GM12878 (cell line): ENCODE measurements around the gene SMG5. TPM values are rescaled to one million over a fixed set of nuclear protein-coding genes. Genes with fewer than 3 reads are reported as not detected.
A peak's percentile ranks its signal among the peaks of the same experiment; 100 is the strongest.

Experiments used
- ATF7 ChIP-seq: fragments of 450-650 bp; IDR thresholded peaks from 2 replicates; pipeline ENCODE4 v1.6.1; 2016; ENCODE audit warnings: low read depth, mild to moderate bottlenecking
- BMI1 ChIP-seq: fragments of 450-650 bp; IDR thresholded peaks from 2 replicates; pipeline ENCODE4 v1.6.1; 2016; ENCODE audit warnings: mild to moderate bottlenecking, moderate library complexity, borderline replicate concordance
- BRCA1 ChIP-seq: IDR thresholded peaks from 2 replicates; pipeline ENCODE4 v1.6.1; 2011; ENCODE audit warnings: low read depth, low read length, improper control_type of control experiment
- CEBPB ChIP-seq, 2 experiments: fragments of 150-350 bp in 1 of 2; IDR thresholded peaks; 2 replicates each; pipeline ENCODE4 v1.6.1; 2012 to 2014; ENCODE audit warnings: low read depth in 2 of 2, low read length in 2 of 2, borderline replicate concordance in 1 of 2, inconsistent platforms in 1 of 2
- DPF2 ChIP-seq: fragments of 450-650 bp; IDR thresholded peaks from 2 replicates; pipeline ENCODE4 v1.6.1; 2017; ENCODE audit warnings: mild to moderate bottlenecking
- EP300 ChIP-seq, 2 experiments: fragments of 150-350 bp in 1 of 2; IDR thresholded peaks; 2 replicates each; pipeline ENCODE4 v1.6.1; 2011 to 2012; ENCODE audit warnings: low read depth in 2 of 2, low read length in 2 of 2, borderline replicate concordance in 1 of 2, improper control_type of control experiment in 1 of 2, inconsistent platforms in 1 of 2; ENCODE audit not compliant: control insufficient read depth in 1 of 2
- GATAD2B ChIP-seq: fragments of 450-650 bp; conservative IDR thresholded peaks from 2 replicates; pipeline ENCODE4 v1.6.1; 2017; ENCODE audit warnings: low read depth, mild to moderate bottlenecking, moderate library complexity
- IRF4 ChIP-seq: IDR thresholded peaks from 2 replicates; pipeline ENCODE4 v1.6.1; 2011; ENCODE audit warnings: low read depth, low read length
- JUND ChIP-seq: IDR thresholded peaks from 2 replicates; pipeline ENCODE4 v1.6.1; 2012; ENCODE audit warnings: low read depth, mild to moderate bottlenecking, low read length, improper control_type of control experiment, moderate library complexity
- KDM1A ChIP-seq: fragments of 200-600 bp; sonication (generic); IDR thresholded peaks from 2 replicates; pipeline ENCODE4 v1.6.1; 2016; ENCODE audit warnings: borderline replicate concordance
- MEF2B ChIP-seq: fragments of 450-650 bp; IDR thresholded peaks from 2 replicates; pipeline ENCODE4 v1.6.1; 2018; ENCODE audit warnings: mild to moderate bottlenecking, moderate library complexity; ENCODE audit not compliant: partially characterized antibody, poor library complexity, severe bottlenecking
- NR2F1 ChIP-seq: fragments of 450-650 bp; conservative IDR thresholded peaks from 2 replicates; pipeline ENCODE4 v1.6.1; 2017; ENCODE audit warnings: mild to moderate bottlenecking
- POLR2A ChIP-seq: IDR thresholded peaks from 2 replicates; pipeline ENCODE4 v1.6.1; 2011; ENCODE audit warnings: low read depth, mild to moderate bottlenecking, low read length
- RAD21 ChIP-seq: IDR thresholded peaks from 2 replicates; pipeline ENCODE4 v1.6.1; 2011; ENCODE audit warnings: mild to moderate bottlenecking, low read depth, low read length, moderate library complexity; ENCODE audit not compliant: insufficient read depth
- SIX5 ChIP-seq: IDR thresholded peaks from 2 replicates; pipeline ENCODE4 v1.6.1; 2011; ENCODE audit warnings: mild to moderate bottlenecking, low read depth, low read length, moderate library complexity; ENCODE audit not compliant: severe bottlenecking
- SMAD1 ChIP-seq: fragments of 450-650 bp; IDR thresholded peaks from 2 replicates; pipeline ENCODE4 v1.6.1; 2018; ENCODE audit warnings: mild to moderate bottlenecking, low read depth; ENCODE audit not compliant: partially characterized antibody
- SRF ChIP-seq, 2 experiments: IDR thresholded peaks; 2 replicates each; pipeline ENCODE4 v1.6.1; 2011; ENCODE audit warnings: low read depth in 2 of 2, low read length in 2 of 2, mild to moderate bottlenecking in 1 of 2, moderate library complexity in 1 of 2
- STAT1 ChIP-seq: fragments of 450-650 bp; conservative IDR thresholded peaks from 2 replicates; pipeline ENCODE4 v1.6.1; 2014; ENCODE audit warnings: antibody characterized with exemption, mild to moderate bottlenecking
- TAF1 ChIP-seq: IDR thresholded peaks from 2 replicates; pipeline ENCODE4 v1.6.1; 2011; ENCODE audit warnings: mild to moderate bottlenecking, low read depth, low read length, borderline replicate concordance
- ZBED1 ChIP-seq: IDR thresholded peaks from 2 replicates; pipeline ENCODE4 v1.6.1; 2016; ENCODE audit warnings: borderline replicate concordance
- ZNF207 ChIP-seq: fragments of 450-650 bp; IDR thresholded peaks from 2 replicates; pipeline ENCODE4 v1.6.1; 2014; ENCODE audit warnings: antibody characterized with exemption, mild to moderate bottlenecking, borderline replicate concordance
- polyA plus RNA-seq, 11 experiments: library from polyadenylated mRNA; depleted of rRNA in 4 of 11; unstranded in 6 of 11; stranded (reverse) in 5 of 11; fragments of >200 nt; fragmentation: Nextera tagmentation in 4 of 11; fragmentation: Illumina TruSeq in 1 of 11; extraction: Ambion mirVana in 4 of 11; extraction: Trizol in 1 of 11; gene quantifications; 1 replicate in 1 of 11; 2 replicates in 10 of 11; pipeline versions ENCODE4 v1.2.1 to v1.2.3, GENCODE V29; 2011 to 2016; ENCODE audit warnings: inconsistent platforms in 2 of 11, missing spikeins in 2 of 11, low read depth in 1 of 11
- total RNA-seq, 4 experiments: library from RNA; depleted of rRNA in 3 of 4; stranded (reverse); fragments of >200 nt in 3 of 4; fragmentation: Illumina TruSeq in 1 of 4; extraction: Trizol in 1 of 4; gene quantifications; 2 replicates each; pipeline versions ENCODE4 v1.2.1 to v1.2.3, GENCODE V29; 2013 to 2021
- TF ChIP-seq, protein P1 (sequence below), 3 experiments: IDR thresholded peaks in 2 of 3; conservative IDR thresholded peaks in 1 of 3; 2 replicates each; pipeline ENCODE4 v1.5.1; 2011; ENCODE audit warnings: low read depth in 3 of 3, low read length in 3 of 3, mild to moderate bottlenecking in 3 of 3, control low read depth in 2 of 3, moderate library complexity in 2 of 3, inconsistent platforms in 1 of 3, mixed read lengths in 1 of 3; ENCODE audit not compliant: control insufficient read depth in 2 of 3, insufficient read depth in 1 of 3; ENCODE audit errors: extremely low read depth in 1 of 3
- TF ChIP-seq, protein P2 (sequence below): IDR thresholded peaks from 2 replicates; pipeline ENCODE4 v1.6.1; 2011; ENCODE audit warnings: borderline replicate concordance, low read depth, mild to moderate bottlenecking, moderate library complexity, low read length; ENCODE audit not compliant: insufficient read depth, poor library complexity, severe bottlenecking
- TF ChIP-seq, protein P3 (sequence below): fragments of 450-650 bp; IDR thresholded peaks from 2 replicates; pipeline ENCODE4 v1.6.1; 2018; ENCODE audit warnings: borderline replicate concordance, mild to moderate bottlenecking; ENCODE audit not compliant: partially characterized antibody

The SMG5 gene
- total and polyA plus RNA-seq, 10 of the 15 experiments (the other 5 are each of a cell fraction or from before 2014, with no cell fraction given), result 0.76 to 61.5 (median 48.8) TPM

DNA sequence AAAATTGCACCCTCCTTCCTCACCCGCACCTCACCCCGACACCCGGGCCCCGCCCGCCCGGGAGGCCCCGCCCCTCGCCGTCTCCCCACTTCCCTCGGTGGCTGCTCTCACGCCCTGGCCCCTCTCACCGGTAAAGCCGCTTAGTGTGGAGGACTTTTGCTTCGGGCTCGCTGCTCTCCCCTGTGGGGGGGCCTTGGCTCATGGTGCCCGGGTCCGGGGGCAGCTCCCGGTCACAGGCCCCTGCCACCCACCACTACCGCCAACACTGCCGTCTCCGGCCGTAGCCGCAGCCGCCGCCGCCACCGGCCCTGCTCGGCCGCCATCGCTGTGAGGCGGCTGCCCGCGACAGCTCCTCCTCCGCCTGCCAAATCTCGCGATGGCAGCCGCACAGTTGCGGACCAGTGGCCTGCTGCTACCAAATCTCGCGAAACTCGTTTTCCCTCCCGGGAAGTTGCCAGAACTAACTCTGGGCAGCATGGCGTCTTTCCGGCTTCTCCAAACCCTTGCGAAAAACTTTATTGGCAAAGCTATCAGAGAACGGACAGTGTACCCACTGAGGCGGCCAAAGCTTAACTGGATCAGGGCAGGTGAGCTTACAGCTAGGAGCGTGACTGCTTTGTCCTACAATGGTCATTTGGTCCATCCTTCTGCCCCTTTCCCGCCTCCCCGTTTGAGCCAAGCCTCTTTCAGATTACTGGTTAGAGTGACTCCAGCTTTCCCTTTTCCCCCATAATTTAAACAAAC is at the start of gene SMG5 (continued):
- TF ChIP-seq MEF2B (peak; percentile 10), ZBED1 (peak; percentile 21; the same call in 1 of the 2 replicates), BRCA1 (peak; percentile 97), SRF (IDR thresholded peaks at IDR 0.05; ENCODE audit: low read depth in 2 of 2, low read length in 2 of 2) (peak in 1 of 2 experiments; percentile 76; a peak in 2 of 4 replicates), RAD21 (no peak), SIX5 (peak; percentile 86), CEBPB (IDR thresholded peaks at IDR 0.05; ENCODE audit: borderline replicate concordance in 1 of 2, low read depth in 2 of 2, low read length in 2 of 2) (no peak), NR2F1 (no peak), POLR2A (peak; percentile 100), TAF1 (peak; percentile 93), GATAD2B (peak; percentile 51; the same call in 1 of the 2 replicates), ATF7 (peak; percentile 67), EP300 (IDR thresholded peaks at IDR 0.05; ENCODE audit: borderline replicate concordance in 1 of 2, control insufficient read depth in 1 of 2, low read depth in 2 of 2, low read length in 2 of 2) (no peak), IRF4 (peak; percentile 77), STAT1 (peak; percentile 90; the same call in 1 of the 2 replicates), DPF2 (no peak), BMI1 (no peak), KDM1A (no peak), JUND (no peak), SMAD1 (no peak), ZNF207 (peak; percentile 98)
- TF ChIP-seq, protein P1, sequence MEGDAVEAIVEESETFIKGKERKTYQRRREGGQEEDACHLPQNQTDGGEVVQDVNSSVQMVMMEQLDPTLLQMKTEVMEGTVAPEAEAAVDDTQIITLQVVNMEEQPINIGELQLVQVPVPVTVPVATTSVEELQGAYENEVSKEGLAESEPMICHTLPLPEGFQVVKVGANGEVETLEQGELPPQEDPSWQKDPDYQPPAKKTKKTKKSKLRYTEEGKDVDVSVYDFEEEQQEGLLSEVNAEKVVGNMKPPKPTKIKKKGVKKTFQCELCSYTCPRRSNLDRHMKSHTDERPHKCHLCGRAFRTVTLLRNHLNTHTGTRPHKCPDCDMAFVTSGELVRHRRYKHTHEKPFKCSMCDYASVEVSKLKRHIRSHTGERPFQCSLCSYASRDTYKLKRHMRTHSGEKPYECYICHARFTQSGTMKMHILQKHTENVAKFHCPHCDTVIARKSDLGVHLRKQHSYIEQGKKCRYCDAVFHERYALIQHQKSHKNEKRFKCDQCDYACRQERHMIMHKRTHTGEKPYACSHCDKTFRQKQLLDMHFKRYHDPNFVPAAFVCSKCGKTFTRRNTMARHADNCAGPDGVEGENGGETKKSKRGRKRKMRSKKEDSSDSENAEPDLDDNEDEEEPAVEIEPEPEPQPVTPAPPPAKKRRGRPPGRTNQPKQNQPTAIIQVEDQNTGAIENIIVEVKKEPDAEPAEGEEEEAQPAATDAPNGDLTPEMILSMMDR (IDR thresholded peaks at IDR 0.05 in 2 of 3, conservative IDR thresholded peaks at IDR 0.05 in 1 of 3; ENCODE audit: control insufficient read depth in 2 of 3, extremely low read depth in 1 of 3, insufficient read depth in 1 of 3, low read depth in 3 of 3, low read length in 3 of 3), result no peak
- TF ChIP-seq, protein P2, sequence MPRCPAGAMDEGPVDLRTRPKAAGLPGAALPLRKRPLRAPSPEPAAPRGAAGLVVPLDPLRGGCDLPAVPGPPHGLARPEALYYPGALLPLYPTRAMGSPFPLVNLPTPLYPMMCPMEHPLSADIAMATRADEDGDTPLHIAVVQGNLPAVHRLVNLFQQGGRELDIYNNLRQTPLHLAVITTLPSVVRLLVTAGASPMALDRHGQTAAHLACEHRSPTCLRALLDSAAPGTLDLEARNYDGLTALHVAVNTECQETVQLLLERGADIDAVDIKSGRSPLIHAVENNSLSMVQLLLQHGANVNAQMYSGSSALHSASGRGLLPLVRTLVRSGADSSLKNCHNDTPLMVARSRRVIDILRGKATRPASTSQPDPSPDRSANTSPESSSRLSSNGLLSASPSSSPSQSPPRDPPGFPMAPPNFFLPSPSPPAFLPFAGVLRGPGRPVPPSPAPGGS, result no peak
- TF ChIP-seq, protein P3, sequence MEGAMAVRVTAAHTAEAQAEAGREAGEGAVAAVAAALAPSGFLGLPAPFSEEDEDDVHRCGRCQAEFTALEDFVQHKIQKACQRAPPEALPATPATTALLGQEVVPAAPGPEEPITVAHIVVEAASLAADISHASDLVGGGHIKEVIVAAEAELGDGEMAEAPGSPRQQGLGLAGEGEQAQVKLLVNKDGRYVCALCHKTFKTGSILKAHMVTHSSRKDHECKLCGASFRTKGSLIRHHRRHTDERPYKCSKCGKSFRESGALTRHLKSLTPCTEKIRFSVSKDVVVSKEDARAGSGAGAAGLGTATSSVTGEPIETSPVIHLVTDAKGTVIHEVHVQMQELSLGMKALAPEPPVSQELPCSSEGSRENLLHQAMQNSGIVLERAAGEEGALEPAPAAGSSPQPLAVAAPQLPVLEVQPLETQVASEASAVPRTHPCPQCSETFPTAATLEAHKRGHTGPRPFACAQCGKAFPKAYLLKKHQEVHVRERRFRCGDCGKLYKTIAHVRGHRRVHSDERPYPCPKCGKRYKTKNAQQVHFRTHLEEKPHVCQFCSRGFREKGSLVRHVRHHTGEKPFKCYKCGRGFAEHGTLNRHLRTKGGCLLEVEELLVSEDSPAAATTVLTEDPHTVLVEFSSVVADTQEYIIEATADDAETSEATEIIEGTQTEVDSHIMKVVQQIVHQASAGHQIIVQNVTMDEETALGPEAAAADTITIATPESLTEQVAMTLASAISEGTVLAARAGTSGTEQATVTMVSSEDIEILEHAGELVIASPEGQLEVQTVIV, result peak; percentile 48
